ENCODE measurements around the gene RAPSN. TPM values are rescaled to one million over a fixed set of nuclear protein-coding genes. Genes with fewer than 3 reads are reported as not detected.

The RAPSN gene
- total and polyA plus RNA-seq, 2 of the 8 experiments (the other 6 are each of a cell fraction or from before 2014, with no cell fraction given) = 0.06 to 0.34 TPM

- TF ChIP-seq SAP30 (IDR thresholded peaks at IDR 0.05; ENCODE audit: insufficient read depth, insufficient replicate concordance, low read length) (no peak), RFX5 (IDR thresholded peaks at IDR 0.05; ENCODE audit: borderline replicate concordance, low read depth, low read length) (no peak), GABPA (IDR thresholded peaks at IDR 0.05; ENCODE audit: borderline replicate concordance, insufficient read depth, low read length) (peak; percentile 53; the same call in 1 of the 2 replicates), ASH2L (IDR thresholded peaks at IDR 0.05; ENCODE audit: low read length) (no peak), YY1 (IDR thresholded peaks at IDR 0.05; ENCODE audit: low read depth, low read length) (peak; percentile 38; the same call in 1 of the 2 replicates), KDM1A (IDR thresholded peaks at IDR 0.05; ENCODE audit: borderline replicate concordance, low read length) (no peak), TBP (IDR thresholded peaks at IDR 0.05; ENCODE audit: low read depth, low read length) (no peak)
Observed at GRCh38 chr11:47411884-47412746, 36.8 kb downstream of the RAPSN start (continued).
